ENCODE data around the gene SIK2. TPM values are rescaled to one million over a fixed set of nuclear protein-coding genes. Genes with fewer than 3 reads are reported as not detected.

SIK2 gene
- total RNA-seq, 4 donors from 2014 or later, result 6.6 to 19.1 (median 16.2) TPM

DNA sequence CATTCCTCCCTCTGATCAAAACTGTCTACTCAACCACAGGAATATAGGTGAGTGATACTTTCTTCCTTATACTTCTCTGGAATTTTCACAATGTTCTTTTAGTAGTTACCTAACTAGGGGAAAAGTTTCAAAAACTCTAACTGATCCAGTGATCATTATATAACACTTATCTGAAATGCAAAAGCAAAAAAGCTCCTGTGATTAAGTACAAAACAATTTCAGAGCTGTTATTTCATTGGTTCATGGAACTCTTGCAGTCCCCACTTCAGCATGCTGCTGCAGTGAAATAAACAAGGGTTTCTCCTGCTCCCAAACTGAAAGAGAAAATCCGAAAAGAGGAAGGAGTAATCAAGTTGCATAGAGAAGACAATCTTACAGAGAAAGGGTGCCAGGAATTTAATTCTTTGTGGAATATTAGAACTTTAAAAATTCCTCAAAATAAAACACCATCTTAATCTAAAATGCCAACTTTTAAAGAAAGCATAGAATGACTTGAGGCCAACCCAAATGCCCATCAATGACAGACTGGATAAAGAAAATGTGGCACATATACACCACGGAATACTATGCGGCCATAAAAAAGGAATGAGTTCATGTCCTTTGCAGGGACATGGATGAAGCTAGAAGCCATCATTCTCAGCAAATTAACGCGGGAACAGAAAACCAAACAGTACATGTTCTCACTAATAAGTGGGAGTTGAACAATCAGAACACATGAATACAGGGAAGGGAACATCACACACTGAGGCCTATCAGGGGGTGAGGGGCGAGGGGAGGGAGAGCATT, 143.7 kb downstream of the SIK2 start:
- H3K27ac ChIP-seq, result peak overlapping the region; percentile 47 to 63 (median 54)
- peaks cover 0 to 67% (median 6%) of the 10 kb centered on the region in 4 donors for H3K36me3 ChIP-seq
- no peak overlapping the region for H3K4me3 ChIP-seq
- H3K27me3 ChIP-seq, result no peaks in the 10 kb centered on the region
- H3K4me1 ChIP-seq, result peaks cover 0 to 23% (median 2%) of the 10 kb centered on the region in 4 donors
- no peak for TF ChIP-seq POLR2A (IDR thresholded peaks at IDR 0.05)
- TF ChIP-seq, protein P1, sequence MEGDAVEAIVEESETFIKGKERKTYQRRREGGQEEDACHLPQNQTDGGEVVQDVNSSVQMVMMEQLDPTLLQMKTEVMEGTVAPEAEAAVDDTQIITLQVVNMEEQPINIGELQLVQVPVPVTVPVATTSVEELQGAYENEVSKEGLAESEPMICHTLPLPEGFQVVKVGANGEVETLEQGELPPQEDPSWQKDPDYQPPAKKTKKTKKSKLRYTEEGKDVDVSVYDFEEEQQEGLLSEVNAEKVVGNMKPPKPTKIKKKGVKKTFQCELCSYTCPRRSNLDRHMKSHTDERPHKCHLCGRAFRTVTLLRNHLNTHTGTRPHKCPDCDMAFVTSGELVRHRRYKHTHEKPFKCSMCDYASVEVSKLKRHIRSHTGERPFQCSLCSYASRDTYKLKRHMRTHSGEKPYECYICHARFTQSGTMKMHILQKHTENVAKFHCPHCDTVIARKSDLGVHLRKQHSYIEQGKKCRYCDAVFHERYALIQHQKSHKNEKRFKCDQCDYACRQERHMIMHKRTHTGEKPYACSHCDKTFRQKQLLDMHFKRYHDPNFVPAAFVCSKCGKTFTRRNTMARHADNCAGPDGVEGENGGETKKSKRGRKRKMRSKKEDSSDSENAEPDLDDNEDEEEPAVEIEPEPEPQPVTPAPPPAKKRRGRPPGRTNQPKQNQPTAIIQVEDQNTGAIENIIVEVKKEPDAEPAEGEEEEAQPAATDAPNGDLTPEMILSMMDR (IDR thresholded peaks at IDR 0.05), result no peak
- no peak for TF ChIP-seq POLR2AphosphoS5 (IDR thresholded peaks at IDR 0.05)
- TF ChIP-seq EP300 (IDR thresholded peaks at IDR 0.05; ENCODE audit: low read depth), result no peak
- no peaks in the 10 kb centered on the region for H3K9me3 ChIP-seq
- DNase-seq, result no peak
- intact Hi-C loops (cut with DNase I; ENCODE audit: low total_unique reads) (no loop called here), in situ Hi-C loops (cut with MboI; ENCODE audit: low pct_ligation_motif_present in 1 of 4, low pct_unique_long_range_greater_than_20kb in 1 of 4, low sequenced_read_pairs in 3 of 4) (no loop called here)
- 87 to 90% methylated on average over 5 to 6 of the region's 6 CpGs for WGBS, 2 donors (ENCODE audit: low coverage in 1 of 2)

DNA sequence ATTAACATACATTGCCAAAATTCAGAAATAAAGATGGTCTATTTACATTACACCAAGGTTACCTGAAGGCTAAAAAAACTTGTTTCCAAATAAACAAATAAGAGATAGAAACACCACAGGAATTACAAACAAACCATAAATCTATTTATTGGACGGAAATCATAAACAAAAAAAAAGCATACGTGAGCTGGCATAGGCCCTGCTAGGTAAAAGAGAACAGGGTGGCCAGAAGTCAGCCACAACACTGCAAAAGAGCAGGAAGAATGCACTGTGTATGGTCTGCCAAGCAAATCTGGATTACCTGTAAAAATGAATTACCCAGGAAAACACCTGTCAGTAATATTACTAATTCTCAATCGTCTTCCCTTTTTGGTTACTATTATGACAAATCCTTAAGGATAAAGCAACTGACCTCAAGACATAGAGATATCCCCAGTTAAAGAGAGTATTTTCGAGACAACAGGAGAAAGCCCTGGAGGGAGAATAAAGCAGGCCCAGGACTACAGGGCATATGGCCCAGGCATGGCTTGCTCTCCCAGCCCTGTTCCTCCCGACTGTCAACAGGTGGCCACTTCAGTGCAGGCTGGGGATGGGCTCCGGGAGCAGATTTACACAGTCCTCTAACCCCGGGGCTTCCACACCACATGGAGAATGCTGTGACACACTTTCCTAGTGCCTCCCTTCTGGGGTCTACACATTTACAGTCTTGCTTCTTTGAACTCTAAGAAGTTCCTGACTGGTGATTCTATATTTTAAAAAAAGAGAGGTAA, 146.0 kb downstream of the SIK2 start:
- Histone ChIP-seq H3K27me3 (no peaks in the 10 kb centered on the region), H3K9me3 (no peaks in the 10 kb centered on the region), H3K4me1 (peaks cover 0 to 23% (median 2%) of the 10 kb centered on the region in 4 donors), H3K36me3 (peaks cover 0 to 69% (median 11%) of the 10 kb centered on the region in 4 donors), H3K27ac (peak overlapping the region in 3 of 4 donors; percentile 10 to 58 (median 42)), H3K4me3 (no peak overlapping the region)
- in situ Hi-C loops (cut with MboI; ENCODE audit: low pct_ligation_motif_present in 1 of 4, low pct_unique_long_range_greater_than_20kb in 1 of 4, low sequenced_read_pairs in 3 of 4) (no loop called here), intact Hi-C loops (cut with DNase I; ENCODE audit: low total_unique reads) (no loop called here)
- 46 to 57% methylated on average over 5 to 7 of the region's 7 CpGs for WGBS, 2 donors (ENCODE audit: low coverage in 1 of 2)
- no peak for DNase-seq
- TF ChIP-seq, protein P1 (IDR thresholded peaks at IDR 0.05), result no peak
- no peak for TF ChIP-seq EP300 (IDR thresholded peaks at IDR 0.05; ENCODE audit: low read depth)
- TF ChIP-seq POLR2A (IDR thresholded peaks at IDR 0.05), result no peak
- TF ChIP-seq POLR2AphosphoS5 (IDR thresholded peaks at IDR 0.05), result no peak

DNA sequence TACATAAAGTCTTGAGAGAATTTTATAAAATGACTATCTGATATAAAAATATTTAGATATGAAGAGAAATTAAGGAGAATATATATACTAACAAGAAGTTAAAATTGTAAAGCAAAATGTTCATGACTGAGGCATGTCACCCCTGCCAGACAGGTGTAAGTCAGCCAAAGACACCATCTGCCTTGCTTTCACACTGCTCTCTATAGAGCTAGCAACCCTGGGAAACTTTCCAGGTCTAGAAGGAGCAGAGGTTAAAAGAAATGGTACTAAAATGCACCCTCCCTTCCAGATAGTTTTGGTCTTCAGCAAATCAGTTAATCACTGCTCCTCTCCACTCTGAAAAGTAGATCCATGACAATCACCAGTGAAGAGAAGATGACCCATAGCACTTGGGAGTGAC, 147.4 kb downstream of the SIK2 start:
- no peak for DNase-seq
- H3K9me3 ChIP-seq, result no peaks in the 10 kb centered on the region
- intact Hi-C loops (cut with DNase I; ENCODE audit: low total_unique reads), result no loop called here
- TF ChIP-seq POLR2AphosphoS5 (IDR thresholded peaks at IDR 0.05), result no peak
- TF ChIP-seq POLR2A (IDR thresholded peaks at IDR 0.05), result no peak
- TF ChIP-seq, protein P1 (IDR thresholded peaks at IDR 0.05), result no peak
- TF ChIP-seq EP300 (IDR thresholded peaks at IDR 0.05; ENCODE audit: low read depth), result no peak
- H3K4me3 ChIP-seq, result no peak overlapping the region
- H3K27ac ChIP-seq, result no peak overlapping the region
- peaks cover 0 to 69% (median 16%) of the 10 kb centered on the region in 4 donors for H3K36me3 ChIP-seq
- peaks cover 0 to 23% (median 2%) of the 10 kb centered on the region in 4 donors for H3K4me1 ChIP-seq
- no peaks in the 10 kb centered on the region for H3K27me3 ChIP-seq
- in situ Hi-C loops (cut with MboI; ENCODE audit: low pct_ligation_motif_present in 1 of 4, low pct_unique_long_range_greater_than_20kb in 1 of 4, low sequenced_read_pairs in 3 of 4), result no loop called here

DNA sequence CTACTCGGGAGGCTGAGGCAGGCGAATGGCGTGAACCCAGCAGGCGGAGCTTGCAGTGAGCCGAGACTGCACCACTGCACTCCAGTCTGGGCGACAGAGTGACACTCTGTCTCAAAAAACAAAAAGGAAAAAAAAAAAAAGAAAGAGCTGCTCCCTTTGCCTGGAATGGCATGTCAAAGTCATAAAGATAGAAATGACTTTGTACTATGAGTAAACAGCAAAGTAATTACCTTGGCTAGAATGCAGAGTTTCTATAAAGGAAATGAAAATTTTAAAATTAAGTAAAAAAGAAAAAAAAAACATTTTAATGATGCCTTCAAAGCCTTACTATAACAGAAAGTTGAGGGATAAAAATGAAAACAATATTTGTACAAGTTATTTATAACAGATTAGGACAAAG, 153.8 kb downstream of the SIK2 start:
- 55 to 80% methylated on average over 5 to 6 of the region's 6 CpGs for WGBS, 2 donors (ENCODE audit: low coverage in 1 of 2)
- H3K27me3 ChIP-seq, result no peaks in the 10 kb centered on the region
- TF ChIP-seq POLR2A (IDR thresholded peaks at IDR 0.05) (no peak), EP300 (IDR thresholded peaks at IDR 0.05; ENCODE audit: low read depth) (no peak), POLR2AphosphoS5 (IDR thresholded peaks at IDR 0.05) (no peak)
- TF ChIP-seq, protein P1 (IDR thresholded peaks at IDR 0.05), result no peak
- intact Hi-C loops (cut with DNase I; ENCODE audit: low total_unique reads) (no loop called here), in situ Hi-C loops (cut with MboI; ENCODE audit: low pct_ligation_motif_present in 1 of 4, low pct_unique_long_range_greater_than_20kb in 1 of 4, low sequenced_read_pairs in 3 of 4) (no loop called here)
- no peak overlapping the region for H3K4me3 ChIP-seq
- H3K9me3 ChIP-seq, result no peaks in the 10 kb centered on the region
- peaks cover 0 to 74% (median 34%) of the 10 kb centered on the region in 4 donors for H3K36me3 ChIP-seq
- DNase-seq, result no peak
- H3K27ac ChIP-seq, result peak overlapping the region; percentile 49 to 69 (median 58)
- H3K4me1 ChIP-seq, result peaks cover 0 to 7% (median 2%) of the 10 kb centered on the region in 4 donors
